PC-3 (cell line): ENCODE results near the gene CIB4. TPM values are rescaled to one million over a fixed set of nuclear protein-coding genes. Genes with fewer than 3 reads are reported as not detected.

Experiments
- ATAC-seq: fragments of 200-7000 bp; cut with Tn5 transposase; 2 replicates; pipeline ENCODE4 v1.9.1; 2020; ENCODE audit warnings: mild to moderate bottlenecking, moderate library complexity
- BruUV-seq: library from RNA; stranded (reverse); fragments of 400-500 nt; replicated peaks from 2 replicates; lab custom pipeline; 2021; lab: Mats Ljungman, UMichigan
- CTCF ChIA-PET: fragments of 300-600 bp; sonication (Branson Sonifier 250); formaldehyde crosslinking; loops from one replicate; lab custom pipeline; 2022; ENCODE audit warnings: antibody characterized with exemption; lab: Charles Lee
- POLR2A ChIA-PET: fragments of 300-600 bp; sonication (Branson Sonifier 250); formaldehyde crosslinking; loops from one replicate; lab custom pipeline; 2022; ENCODE audit warnings: antibody characterized with exemption; ENCODE audit not compliant: unreplicated experiment; lab: Charles Lee
- DNase-seq: peaks from one replicate; pipeline ENCODE4 v3.0.0-alpha.2; 2015
- H2AFZ ChIP-seq: fragments of 300-600 bp; sonication (generic); 2 replicates; pipeline ENCODE4 v1.6.0; 2016; ENCODE audit warnings: antibody characterized with exemption, low read length
- H3F3A ChIP-seq: fragments of 300-600 bp; sonication (generic); one replicate; pipeline ENCODE4 v1.6.0; 2017; ENCODE audit warnings: antibody characterized with exemption, low read length, control low read depth, mild to moderate bottlenecking; ENCODE audit not compliant: unreplicated experiment
- H3K27ac ChIP-seq: fragments of 300-600 bp; sonication (generic); 2 replicates; pipeline ENCODE4 v1.5.1; 2016; ENCODE audit warnings: mild to moderate bottlenecking, low read length
- H3K27me3 ChIP-seq: fragments of 300-600 bp; sonication (generic); 2 replicates; pipeline ENCODE4 v1.6.1; 2016; ENCODE audit warnings: low read length, mixed read lengths
- H3K36me3 ChIP-seq: fragments of 300-600 bp; sonication (generic); 2 replicates; pipeline ENCODE4 v1.6.1; 2016; ENCODE audit warnings: low read depth, mixed run types, low read length, mixed read lengths
- H3K4me1 ChIP-seq: fragments of 300-600 bp; sonication (generic); 2 replicates; pipeline ENCODE4 v1.5.1; 2016; ENCODE audit warnings: low read length; ENCODE audit not compliant: insufficient read depth
- H3K4me2 ChIP-seq: fragments of 300-600 bp; sonication (generic); 2 replicates; pipeline ENCODE4 v1.6.0; 2016; ENCODE audit warnings: low read length
- H3K4me3 ChIP-seq: fragments of 300-600 bp; sonication (generic); 2 replicates; pipeline ENCODE4 v1.5.1; 2016; ENCODE audit warnings: mild to moderate bottlenecking, low read length, mixed read lengths
- H3K79me2 ChIP-seq: fragments of 300-600 bp; sonication (generic); 2 replicates; pipeline ENCODE4 v1.6.1; 2017; ENCODE audit warnings: low read length, mixed read lengths
- H3K9ac ChIP-seq: fragments of 300-600 bp; sonication (generic); 2 replicates; pipeline ENCODE4 v1.6.0; 2016; ENCODE audit warnings: mild to moderate bottlenecking, low read length
- H3K9me2 ChIP-seq: fragments of 300-600 bp; sonication (generic); replicated peaks from 2 replicates; pipeline ENCODE4 v1.6.1; 2016; ENCODE audit warnings: mixed run types, low read length, mixed read lengths
- H3K9me3 ChIP-seq: fragments of 300-600 bp; sonication (generic); 2 replicates; pipeline ENCODE4 v1.6.1; 2016; ENCODE audit warnings: low read length, mixed read lengths
- H4K20me1 ChIP-seq: fragments of 300-600 bp; sonication (generic); 2 replicates; pipeline ENCODE4 v1.6.1; 2016; ENCODE audit warnings: low read length, mixed read lengths
- EZH2 ChIP-seq: fragments of 300-600 bp; sonication (generic); IDR thresholded peaks from one replicate; pipeline ENCODE4 v1.6.1; 2017; ENCODE audit warnings: antibody characterized with exemption, mild to moderate bottlenecking, low read length; ENCODE audit not compliant: unreplicated experiment
- EZH2phosphoT487 ChIP-seq: fragments of 300-600 bp; sonication (generic); IDR thresholded peaks from 2 replicates; pipeline ENCODE4 v1.6.1; 2018; ENCODE audit warnings: mild to moderate bottlenecking, antibody characterized with exemption, low read length, borderline replicate concordance
- intact Hi-C: fragments of 100-400 bp; cut with micrococcal nuclease; formaldehyde crosslinking; loops from 2 replicates; pipeline ENCODE4 v1.9.0; 2023
- total RNA-seq: library from RNA; depleted of rRNA; stranded (reverse); fragments of >200 nt; gene quantifications from 2 replicates; pipeline ENCODE4 v1.2.3, GENCODE V29; 2014
- TF ChIP-seq, protein P1 (sequence below): fragments of 300-600 bp; sonication (generic); conservative IDR thresholded peaks from 2 replicates; pipeline ENCODE4 v1.5.1; 2017; ENCODE audit warnings: antibody characterized with exemption, low read depth, mild to moderate bottlenecking, low read length

The CIB4 gene
- total RNA-seq, 1 experiment from 2014 or later: not detected

DNA sequence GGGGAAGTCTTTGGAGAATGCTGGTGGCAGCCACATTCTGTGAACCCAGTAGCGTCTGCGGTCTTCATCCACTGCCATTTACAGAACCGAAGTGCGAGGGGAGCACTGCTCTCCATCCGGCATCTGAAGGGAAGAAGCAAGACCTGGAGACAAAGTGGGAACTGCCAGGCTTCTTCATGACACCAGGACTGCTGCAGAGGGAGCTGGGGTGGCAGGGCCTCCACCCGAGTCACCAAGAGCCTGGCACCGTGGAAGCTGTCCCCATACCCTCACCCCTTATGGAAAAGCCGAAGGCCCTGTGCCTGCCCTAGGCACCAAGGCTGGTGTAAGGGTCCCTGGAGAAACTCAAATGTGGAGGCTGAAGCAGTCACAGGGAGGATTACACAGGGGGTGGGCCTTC lies 79.8 kb downstream of the CIB4 start:
- intact Hi-C loops: no loop called here
- ChIA-PET CTCF (no interaction called here), POLR2A (no interaction called here)
- Histone ChIP-seq H3K9me3 (no peaks in the 10 kb centered on the region), H3K27me3 (peaks cover 91% of the 10 kb centered on the region), H3K27ac (no peak overlapping the region), H3K4me3 (no peak overlapping the region), H2AFZ (no peak overlapping the region), H3K9me2 (no peaks in the 10 kb centered on the region), H3K4me1 (peaks cover 10% of the 10 kb centered on the region; the same call in 1 of the 2 replicates), H3K79me2 (no peaks in the 10 kb centered on the region), H4K20me1 (no peaks in the 10 kb centered on the region), H3F3A (no peaks in the 10 kb centered on the region), H3K36me3 (no peaks in the 10 kb centered on the region), H3K9ac (no peak overlapping the region), H3K4me2 (no peak overlapping the region)
- DNase-seq (no peak), ATAC-seq (no peak)
- BruUV-seq: no TSS peak
- no peak for TF ChIP-seq EZH2
- TF ChIP-seq, protein P1, sequence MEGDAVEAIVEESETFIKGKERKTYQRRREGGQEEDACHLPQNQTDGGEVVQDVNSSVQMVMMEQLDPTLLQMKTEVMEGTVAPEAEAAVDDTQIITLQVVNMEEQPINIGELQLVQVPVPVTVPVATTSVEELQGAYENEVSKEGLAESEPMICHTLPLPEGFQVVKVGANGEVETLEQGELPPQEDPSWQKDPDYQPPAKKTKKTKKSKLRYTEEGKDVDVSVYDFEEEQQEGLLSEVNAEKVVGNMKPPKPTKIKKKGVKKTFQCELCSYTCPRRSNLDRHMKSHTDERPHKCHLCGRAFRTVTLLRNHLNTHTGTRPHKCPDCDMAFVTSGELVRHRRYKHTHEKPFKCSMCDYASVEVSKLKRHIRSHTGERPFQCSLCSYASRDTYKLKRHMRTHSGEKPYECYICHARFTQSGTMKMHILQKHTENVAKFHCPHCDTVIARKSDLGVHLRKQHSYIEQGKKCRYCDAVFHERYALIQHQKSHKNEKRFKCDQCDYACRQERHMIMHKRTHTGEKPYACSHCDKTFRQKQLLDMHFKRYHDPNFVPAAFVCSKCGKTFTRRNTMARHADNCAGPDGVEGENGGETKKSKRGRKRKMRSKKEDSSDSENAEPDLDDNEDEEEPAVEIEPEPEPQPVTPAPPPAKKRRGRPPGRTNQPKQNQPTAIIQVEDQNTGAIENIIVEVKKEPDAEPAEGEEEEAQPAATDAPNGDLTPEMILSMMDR: no peak
- TF ChIP-seq EZH2phosphoT487: no peak

DNA sequence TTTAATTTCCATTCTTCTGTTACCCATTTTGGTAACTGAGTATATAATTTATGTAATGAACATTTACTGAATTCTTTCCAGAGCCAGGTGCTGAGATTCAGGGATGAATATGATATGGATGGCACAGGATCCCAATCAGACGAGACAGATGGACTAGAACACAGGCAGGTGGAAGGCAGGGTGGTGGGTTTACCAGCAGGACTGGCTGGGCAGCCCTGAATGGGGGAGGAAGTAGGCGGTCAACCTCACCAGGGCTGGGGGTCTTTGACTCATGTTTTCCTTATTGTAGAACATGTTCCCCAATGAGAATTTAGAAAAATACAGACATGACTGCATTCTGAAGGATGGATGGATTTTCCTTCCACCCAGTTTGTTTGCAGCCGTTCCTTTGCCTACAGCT lies 80.3 kb downstream of the CIB4 start:
- no peaks in the 10 kb centered on the region for H3K9me2 ChIP-seq
- ATAC-seq: no peak
- peaks cover 10% of the 10 kb centered on the region; the same call in 1 of the 2 replicates for H3K4me1 ChIP-seq
- no peak overlapping the region for H3K27ac ChIP-seq
- H3K9me3 ChIP-seq: no peaks in the 10 kb centered on the region
- no TSS peak for BruUV-seq
- H3K4me2 ChIP-seq: no peak overlapping the region
- intact Hi-C loops: no loop called here
- POLR2A ChIA-PET: no interaction called here
- H3K79me2 ChIP-seq: no peaks in the 10 kb centered on the region
- H3K4me3 ChIP-seq: no peak overlapping the region
- TF ChIP-seq EZH2phosphoT487 (no peak), EZH2 (no peak)
- TF ChIP-seq, protein P1: no peak
- no peaks in the 10 kb centered on the region for H3F3A ChIP-seq
- H4K20me1 ChIP-seq: no peaks in the 10 kb centered on the region
- H2AFZ ChIP-seq: no peak overlapping the region
- H3K9ac ChIP-seq: no peak overlapping the region
- no peak for DNase-seq
- no peaks in the 10 kb centered on the region for H3K36me3 ChIP-seq
- CTCF ChIA-PET: no interaction called here
- peaks cover 86% of the 10 kb centered on the region for H3K27me3 ChIP-seq

GRCh38 chr2:26559556-26559955 lies 81.6 kb downstream of the CIB4 start:
- Histone ChIP-seq H3K9ac (no peak overlapping the region), H3K27me3 (peaks cover 82% of the 10 kb centered on the region), H4K20me1 (no peaks in the 10 kb centered on the region), H3K4me3 (no peak overlapping the region), H3K9me3 (no peaks in the 10 kb centered on the region), H3K79me2 (no peaks in the 10 kb centered on the region), H3K4me2 (no peak overlapping the region), H3K27ac (no peak overlapping the region), H2AFZ (no peak overlapping the region), H3K36me3 (no peaks in the 10 kb centered on the region), H3K9me2 (no peaks in the 10 kb centered on the region), H3K4me1 (peaks cover 10% of the 10 kb centered on the region; the same call in 1 of the 2 replicates), H3F3A (no peaks in the 10 kb centered on the region)
- BruUV-seq: no TSS peak
- TF ChIP-seq EZH2phosphoT487: no peak
- TF ChIP-seq, protein P1: no peak
- no peak for TF ChIP-seq EZH2
- ATAC-seq (no peak), DNase-seq (no peak)
- intact Hi-C loops: no loop called here
- CTCF ChIA-PET: no interaction called here
- POLR2A ChIA-PET: no interaction called here
